HG03342 (cell line): Measurements from ENCODE around the gene CCDC106.
A peak's percentile ranks its signal among the peaks of the same experiment; 100 is the strongest.

ENCODE experiments used
- ATAC-seq: cut with Tn5 transposase; IDR thresholded peaks from one replicate; pipeline ENCODE4 v1.9.1; 2021; ENCODE audit warnings: mild to moderate bottlenecking, moderate library complexity; ENCODE audit not compliant: unreplicated experiment

The CCDC106 gene

GRCh38 chr19:55649268-55650125 lies 1.5 kb downstream of the CCDC106 start:
- no peak for ATAC-seq

DNA sequence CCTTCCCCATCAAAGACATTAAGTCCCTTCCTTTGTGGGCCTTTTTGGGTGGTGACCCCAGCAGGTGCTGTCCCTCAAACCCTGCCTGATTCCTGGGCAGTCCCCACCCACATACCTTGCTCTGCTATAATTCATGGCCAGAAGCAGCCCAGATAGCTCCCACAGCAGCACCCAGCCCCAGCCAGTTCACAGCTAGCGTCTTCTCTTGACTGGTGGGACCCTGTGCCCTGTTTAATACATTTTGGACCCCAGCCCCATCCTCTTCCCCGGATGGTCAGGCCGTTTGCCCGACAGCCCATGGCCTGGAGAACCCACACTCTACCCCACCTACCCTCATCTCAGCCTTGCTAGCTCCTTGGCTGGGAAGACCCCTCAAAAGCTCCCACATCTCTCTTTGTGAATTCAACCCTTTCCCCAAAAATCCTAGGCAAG lies 2.1 kb downstream of the CCDC106 start:
- no peak for ATAC-seq

GRCh38 chr19:55650602-55651230 lies 2.7 kb downstream of the CCDC106 start:
- ATAC-seq: no peak

DNA sequence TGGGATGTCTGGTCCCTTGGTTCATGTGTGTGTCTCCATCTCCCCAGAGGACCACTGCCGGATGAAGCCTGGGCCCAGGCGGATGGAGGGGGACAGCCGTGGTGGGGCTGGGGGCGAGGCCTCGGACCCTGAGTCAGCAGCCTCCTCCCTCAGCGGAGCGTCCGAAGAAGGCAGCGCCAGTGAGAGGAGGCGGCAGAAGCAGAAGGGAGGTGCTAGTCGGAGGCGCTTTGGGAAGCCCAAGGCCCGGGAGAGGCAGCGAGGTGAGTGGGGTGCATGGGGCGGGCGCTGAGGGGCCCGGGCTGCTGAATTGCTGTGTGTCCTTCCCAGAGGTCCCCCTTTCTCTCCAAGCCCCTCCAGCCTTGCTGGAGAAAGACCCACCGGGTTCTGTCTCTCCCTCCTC lies 3.2 kb downstream of the CCDC106 start:
- no peak for ATAC-seq

- no peak for ATAC-seq
Measured at GRCh38 chr19:55652311-55653128, 4.5 kb downstream of the CCDC106 start.

DNA sequence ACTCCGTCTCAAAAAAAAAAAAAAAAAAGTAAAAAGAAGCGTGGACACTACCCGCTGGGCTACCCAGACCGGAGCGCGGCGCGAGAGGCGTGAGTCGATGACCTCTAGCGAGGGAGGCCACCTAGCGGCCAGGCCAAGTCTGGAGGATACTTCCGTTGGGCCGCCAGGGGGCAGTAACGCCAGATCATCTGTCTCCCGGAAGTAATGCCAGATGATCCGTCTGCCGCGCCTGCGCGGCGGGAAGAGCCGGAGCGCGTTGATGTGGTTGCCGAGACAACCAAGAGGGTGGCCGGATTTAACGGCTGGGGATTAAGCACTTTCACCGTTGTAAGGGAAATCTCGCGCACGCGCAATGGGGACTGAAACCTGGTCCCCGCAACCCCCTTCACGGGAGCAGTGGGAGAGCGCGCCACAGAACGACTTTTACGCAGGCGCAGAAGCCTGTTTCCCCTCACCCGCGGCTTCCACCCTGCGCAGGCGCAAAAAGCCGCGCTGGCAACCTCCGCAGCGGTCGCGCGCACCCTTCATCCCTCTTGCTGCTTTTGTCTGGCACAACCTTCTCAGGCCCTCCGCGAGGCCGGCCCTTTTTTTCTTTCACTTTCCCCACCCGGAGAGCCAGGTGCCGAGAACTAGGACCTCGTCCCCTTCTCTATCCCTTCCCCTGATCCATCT lies 5.8 kb downstream of the CCDC106 start:
- ATAC-seq: peak; percentile 42

GRCh38 chr19:55654323-55654867 lies 6.4 kb downstream of the CCDC106 start:
- peak; percentile 54 for ATAC-seq

DNA sequence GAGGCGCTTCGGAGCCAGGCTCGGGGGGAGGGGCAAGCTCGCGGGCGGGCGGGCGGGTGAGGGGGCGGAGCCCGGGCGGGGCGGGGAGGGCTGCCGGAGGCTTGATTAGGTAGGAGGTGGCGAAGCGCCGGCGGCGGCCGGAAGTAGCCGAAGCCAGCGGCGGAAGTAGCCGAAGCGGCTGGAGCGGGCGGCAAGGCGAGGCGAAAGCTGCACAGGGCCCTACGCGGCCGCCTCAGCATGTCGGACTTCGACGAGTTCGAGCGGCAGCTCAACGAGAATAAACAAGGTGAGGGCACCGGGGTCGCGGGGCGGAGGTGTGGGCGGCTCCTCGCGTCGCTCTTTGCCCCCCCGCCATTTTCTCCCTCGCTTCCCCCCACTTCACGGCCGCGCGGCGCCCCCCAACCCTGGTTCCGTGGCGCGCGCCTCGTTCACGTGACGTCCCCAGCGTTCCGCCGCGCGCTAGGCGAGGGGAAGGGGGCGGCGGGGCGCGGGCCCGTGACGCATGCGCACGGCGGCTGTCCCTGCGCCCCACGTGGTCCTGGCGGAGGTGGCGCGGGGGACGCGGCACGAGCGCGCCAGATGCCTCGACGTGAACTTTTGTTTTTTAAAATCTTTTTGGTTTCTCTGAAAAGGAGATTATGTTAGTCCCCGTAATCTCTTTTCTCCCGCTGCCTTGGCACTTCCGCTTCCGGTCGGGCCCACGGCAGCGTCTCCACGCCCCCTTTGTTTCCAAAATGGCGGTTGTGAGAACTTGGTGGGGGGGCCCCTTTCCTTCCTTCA lies 7.0 kb downstream of the CCDC106 start, which contains the start of gene U2AF2:
U2AF2 (plus strand) TSS at position 168 of the 780 bp plus-strand sequence; CDS start at position 238, 70 bp downstream.
- ATAC-seq: peak; percentile 27

DNA sequence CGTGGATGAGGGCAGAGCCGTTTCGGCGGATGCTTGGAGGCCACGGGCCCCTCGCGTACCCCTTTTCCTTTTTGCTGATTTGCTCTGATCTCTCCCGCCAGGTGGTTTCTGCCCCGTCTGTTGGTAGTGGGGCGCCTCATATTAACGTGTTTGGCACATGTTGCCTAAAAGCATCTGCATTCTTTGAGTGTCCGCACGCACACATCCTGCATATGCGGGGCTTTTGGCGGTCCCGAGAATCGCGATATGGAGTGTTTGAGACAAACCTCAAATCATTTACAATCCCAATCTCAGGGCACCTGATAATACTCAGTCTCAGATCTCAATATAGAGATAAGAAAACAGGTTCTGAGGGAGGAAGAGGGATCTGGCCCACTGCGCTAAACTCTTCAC lies 7.6 kb downstream of the CCDC106 start:
- no peak for ATAC-seq

DNA sequence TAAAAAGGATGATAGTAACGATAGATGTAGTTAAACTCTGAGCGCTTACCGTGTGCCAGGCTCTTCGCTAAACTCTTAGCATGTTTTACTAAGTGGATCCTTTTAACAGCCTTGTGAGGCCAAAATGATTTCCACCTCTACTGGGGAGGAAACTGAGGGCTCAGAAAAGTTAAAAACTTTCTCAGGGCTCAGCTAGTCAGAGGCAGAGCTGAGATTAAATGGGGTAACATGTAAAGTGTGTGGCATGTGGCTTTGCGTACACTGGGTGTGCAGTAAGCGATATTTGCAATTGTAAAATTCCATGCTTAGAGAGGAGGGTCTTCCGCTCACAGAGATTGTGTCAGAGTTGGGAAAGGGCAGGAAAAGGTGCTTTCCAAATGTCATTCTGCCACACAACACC lies 8.5 kb downstream of the CCDC106 start:
- no peak for ATAC-seq

DNA sequence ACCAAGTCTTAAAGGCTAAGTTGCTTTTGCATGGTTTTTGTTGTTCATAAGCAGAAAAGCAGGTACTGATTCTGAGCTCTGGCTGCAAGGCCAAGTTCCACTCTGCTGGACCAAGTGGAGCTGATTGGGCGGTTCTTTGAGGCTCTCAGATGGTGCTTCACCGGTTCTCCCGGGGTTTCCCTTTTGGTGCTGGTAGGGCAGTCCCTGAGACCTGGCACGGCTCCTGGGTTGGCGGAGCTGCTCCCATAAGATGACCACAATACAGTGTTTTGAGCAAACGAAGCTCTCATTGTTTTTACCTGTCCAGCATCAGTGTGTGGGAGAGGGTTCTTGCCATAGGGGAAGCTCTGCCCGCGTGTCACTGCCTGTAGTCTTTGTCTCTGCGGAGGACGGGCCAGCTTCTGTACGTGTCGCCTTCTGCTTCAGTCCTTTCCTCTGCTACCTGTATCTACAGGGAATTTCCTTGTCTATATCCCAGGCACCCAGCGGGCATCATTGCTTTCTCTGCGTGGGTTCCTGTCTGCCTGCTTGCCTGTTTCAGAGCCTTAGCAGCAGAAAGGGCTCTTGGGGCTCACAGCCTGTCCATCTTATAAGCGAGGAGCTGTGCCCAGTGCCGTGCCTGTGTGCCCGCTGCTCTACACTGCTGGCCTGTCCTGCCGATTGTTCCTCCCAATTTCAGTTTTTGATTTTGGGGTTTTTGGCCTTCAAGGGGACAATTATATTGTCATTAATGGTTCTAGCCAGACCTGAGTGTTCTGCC lies 9.2 kb downstream of the CCDC106 start:
- ATAC-seq: no peak

- ATAC-seq: no peak
Measured at GRCh38 chr19:55658846-55659459, 10.9 kb downstream of the CCDC106 start.

DNA sequence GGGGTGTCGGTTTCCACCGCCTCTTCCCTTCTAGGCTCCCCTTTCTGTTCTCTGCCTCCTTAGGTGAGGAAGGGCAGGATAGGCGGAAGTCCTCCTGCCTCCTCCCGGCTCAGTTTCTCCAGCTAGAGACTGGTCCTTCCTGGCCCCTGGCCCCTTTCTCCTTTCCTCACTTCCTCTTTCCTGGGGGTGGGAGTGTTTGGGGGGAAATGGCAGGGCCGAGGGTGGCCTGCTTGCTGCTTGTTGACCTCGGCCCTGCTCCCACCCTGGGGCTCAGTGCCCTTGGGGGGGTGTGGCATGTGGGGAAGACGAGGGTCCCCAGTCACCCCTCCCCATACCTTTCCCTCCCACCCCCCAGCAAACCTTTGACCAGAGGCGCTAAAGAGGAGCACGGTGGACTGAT lies 11.8 kb downstream of the CCDC106 start:
- no peak for ATAC-seq

- no peak for ATAC-seq
Measured at GRCh38 chr19:55660404-55660803, 12.4 kb downstream of the CCDC106 start.

DNA sequence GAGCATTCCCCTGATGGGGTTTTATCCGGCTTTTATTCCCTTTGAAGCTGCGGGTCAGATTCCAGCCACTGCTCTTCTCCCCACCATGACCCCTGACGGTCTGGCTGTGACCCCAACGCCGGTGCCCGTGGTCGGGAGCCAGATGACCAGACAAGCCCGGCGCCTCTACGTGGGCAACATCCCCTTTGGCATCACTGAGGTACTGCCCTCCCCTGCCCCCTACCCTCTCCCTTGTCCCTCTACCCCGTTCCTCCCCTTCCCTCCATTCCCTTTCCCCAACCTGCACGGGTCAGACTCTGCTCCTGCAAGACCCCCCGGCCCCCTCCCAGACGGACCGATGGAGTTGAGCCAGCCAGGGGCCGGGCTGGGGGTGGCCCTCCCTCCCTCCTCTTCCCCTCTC lies 13.0 kb downstream of the CCDC106 start:
- ATAC-seq: no peak

DNA sequence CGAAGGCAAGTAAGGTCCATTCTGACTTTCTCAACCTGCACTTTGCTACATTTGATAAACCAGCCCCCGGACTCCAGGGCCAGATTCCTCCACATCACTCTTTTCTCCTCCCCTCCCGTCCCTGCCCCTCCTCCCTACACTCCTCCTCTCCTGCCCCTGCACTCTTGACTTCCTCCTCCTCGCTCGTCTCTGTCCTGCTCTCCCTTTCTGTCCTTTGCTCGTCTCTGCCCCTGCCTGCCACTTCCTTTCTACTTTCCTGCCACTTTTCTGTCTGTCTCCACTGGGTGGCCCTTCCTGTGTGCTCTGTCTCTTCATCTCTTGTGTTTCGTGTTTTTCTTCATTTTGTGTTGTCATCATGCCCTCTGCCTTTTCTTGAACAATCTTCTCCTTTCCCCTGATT lies 13.8 kb downstream of the CCDC106 start:
- ATAC-seq: no peak

DNA sequence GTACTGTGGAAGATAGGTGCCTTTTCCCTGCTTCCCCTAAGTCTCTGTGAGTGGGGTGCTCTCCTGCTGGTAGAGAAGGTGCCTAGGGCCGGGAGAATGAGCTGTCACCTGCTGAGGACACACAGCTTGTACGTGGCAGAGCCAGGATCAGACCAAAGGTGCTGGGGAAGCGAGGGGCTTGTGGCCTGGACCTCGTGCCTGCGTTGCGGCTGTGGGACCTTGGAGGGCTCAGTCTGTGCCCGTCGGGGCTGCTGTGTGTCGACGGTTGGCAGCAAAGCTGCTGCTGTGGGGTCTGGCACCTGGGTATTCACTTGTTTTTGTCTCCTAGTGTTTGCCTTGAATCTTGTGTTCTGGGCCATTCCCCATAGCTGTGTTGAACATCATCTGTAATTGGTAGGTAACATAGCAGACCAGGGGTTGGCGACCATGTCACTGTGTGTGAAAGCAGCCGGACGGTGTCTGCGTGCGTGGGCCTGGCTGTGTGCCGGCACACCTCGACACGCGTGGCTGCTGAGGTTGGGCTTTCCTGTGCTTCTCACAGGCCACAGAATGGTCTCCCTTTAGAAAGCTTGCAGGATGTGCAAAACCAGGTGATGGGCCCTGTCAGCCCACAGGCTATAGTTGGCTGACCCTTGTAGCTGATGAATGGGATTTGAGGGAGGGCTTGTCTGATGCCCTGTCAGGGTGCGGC lies 16.0 kb downstream of the CCDC106 start:
- ATAC-seq: no peak
